H1 (cell line): ENCODE results near the gene MYO18A. TPM values are rescaled to one million over a fixed set of nuclear protein-coding genes. Genes with fewer than 3 reads are reported as not detected.

ENCODE experiments used
- CTCF ChIA-PET: fragments of 300-600 bp; sonication (Branson Sonifier 250); formaldehyde crosslinking; loops from one replicate; lab custom pipeline; 2021; ENCODE audit not compliant: partially characterized antibody; lab: Charles Lee
- POLR2A ChIA-PET: fragments of 300-600 bp; sonication (Branson Sonifier 250); formaldehyde crosslinking; loops from one replicate; lab custom pipeline; 2021; ENCODE audit warnings: inconsistent platforms; ENCODE audit not compliant: partially characterized antibody; lab: Charles Lee
- DNase-seq, 2 experiments: peaks; one replicate each; pipeline versions ENCODE4 v3.0.0 to v3.0.0-alpha.2; 2010 to 2022; ENCODE audit warnings: low spot score in 2 of 2, low read depth in 1 of 2, mixed read lengths in 1 of 2
- FAIRE-seq: peaks from 2 replicates; lab custom pipeline; 2011; peaks lifted over from hg19 to GRCh38; lab: Jason Lieb, UNC
- H2AFZ ChIP-seq: 2 replicates; pipeline ENCODE4 v1.8.1; 2012; ENCODE audit warnings: low read length, inconsistent platforms
- H2AK5ac ChIP-seq: 2 replicates; pipeline ENCODE4 v1.6.1; 2013; ENCODE audit warnings: low read depth, low read length
- H2BK120ac ChIP-seq: replicated peaks from 2 replicates; pipeline ENCODE3; 2013; ENCODE audit warnings: low read depth, low read length, inconsistent platforms
- H2BK12ac ChIP-seq: 2 replicates; pipeline ENCODE4 v1.6.1; 2013; ENCODE audit warnings: low read depth, low read length
- H2BK15ac ChIP-seq: 2 replicates; pipeline ENCODE4 v1.6.1; 2013; ENCODE audit warnings: low read length
- H2BK20ac ChIP-seq: 2 replicates; pipeline ENCODE4 v1.6.1; 2013; ENCODE audit warnings: low read length
- H2BK5ac ChIP-seq: 2 replicates; pipeline ENCODE4 v1.6.1; 2013; ENCODE audit warnings: low read depth, low read length
- H3K14ac ChIP-seq: 2 replicates; pipeline ENCODE4 v1.6.1; 2013; ENCODE audit warnings: inconsistent platforms; ENCODE audit not compliant: insufficient read length
- H3K18ac ChIP-seq: 2 replicates; pipeline ENCODE4 v1.6.1; 2013; ENCODE audit warnings: low read length; ENCODE audit errors: extremely low read depth
- H3K23ac ChIP-seq: 2 replicates; pipeline ENCODE4 v1.6.1; 2013; ENCODE audit warnings: inconsistent platforms; ENCODE audit not compliant: insufficient read length
- H3K23me2 ChIP-seq: 2 replicates; pipeline ENCODE4 v1.6.1; 2013; ENCODE audit warnings: low read depth, low read length
- H3K27ac ChIP-seq: 2 replicates; pipeline ENCODE4 v1.6.1; 2011; ENCODE audit warnings: low read depth, low read length, inconsistent platforms
- H3K27me3 ChIP-seq, 4 experiments: replicated peaks in 1 of 4; 1 replicate in 1 of 4; 2 replicates in 3 of 4; pipeline versions ENCODE4 v1.6.1 to v1.8.1; 2011 to 2013; ENCODE audit warnings: low read length in 3 of 4, mild to moderate bottlenecking in 3 of 4, inconsistent platforms in 2 of 4, mixed read lengths in 2 of 4, moderate library complexity in 1 of 4; ENCODE audit not compliant: control insufficient read depth in 3 of 4, insufficient read depth in 3 of 4; ENCODE audit errors: extremely low read depth in 1 of 4
- H3K36me3 ChIP-seq, 4 experiments: 2 replicates each; pipeline versions ENCODE4 v1.6.1 to v1.8.1; 2011 to 2013; ENCODE audit warnings: mild to moderate bottlenecking in 4 of 4, low read length in 3 of 4, moderate library complexity in 2 of 4, control low read depth in 1 of 4, inconsistent platforms in 1 of 4; ENCODE audit not compliant: insufficient read depth in 4 of 4, control insufficient read depth in 2 of 4
- H3K4ac ChIP-seq: replicated peaks from 2 replicates; pipeline ENCODE3; 2013; ENCODE audit warnings: low read length, low read depth, mixed read lengths, inconsistent platforms; ENCODE audit not compliant: insufficient read length
- H3K4me1 ChIP-seq, 4 experiments: replicated peaks in 1 of 4; 1 replicate in 1 of 4; 2 replicates in 3 of 4; pipeline versions ENCODE4 v1.6.1 to v1.8.1; 2011 to 2013; ENCODE audit warnings: low read length in 3 of 4, inconsistent platforms in 2 of 4, mixed read lengths in 1 of 4; ENCODE audit not compliant: insufficient read depth in 4 of 4, control insufficient read depth in 3 of 4
- H3K4me2 ChIP-seq, 2 experiments: 2 replicates each; pipeline versions ENCODE4 v1.6.1 to v1.8.1; 2011 to 2013; ENCODE audit warnings: low read depth in 2 of 2, low read length in 2 of 2, control low read depth in 1 of 2, inconsistent platforms in 1 of 2, mild to moderate bottlenecking in 1 of 2; ENCODE audit not compliant: insufficient read depth in 1 of 2
- H3K4me3 ChIP-seq, 4 experiments: fragments of 200-600, 300-600 bp in 1 of 4; sonication (generic), shearing (Covaris generic), sonication (Bioruptor Twin) in 1 of 4; 2 replicates each; pipeline versions ENCODE4 v1.5.1 to v1.8.1; 2011 to 2016; ENCODE audit warnings: low read length in 4 of 4, low read depth in 3 of 4, control low read depth in 2 of 4, inconsistent platforms in 2 of 4, mild to moderate bottlenecking in 2 of 4, mixed read lengths in 1 of 4, moderate library complexity in 1 of 4; ENCODE audit not compliant: insufficient read depth in 2 of 4; ENCODE audit errors: extremely low read depth in 1 of 4
- H3K56ac ChIP-seq: replicated peaks from 2 replicates; pipeline ENCODE3; 2013; ENCODE audit warnings: low read depth, mild to moderate bottlenecking, mixed read lengths, low read length, inconsistent platforms; ENCODE audit not compliant: insufficient read length
- H3K79me1 ChIP-seq: 2 replicates; pipeline ENCODE4 v1.6.1; 2013; ENCODE audit warnings: low read depth, low read length, control low read depth
- H3K79me2 ChIP-seq, 2 experiments: 2 replicates each; pipeline versions ENCODE4 v1.6.1 to v1.8.1; 2012 to 2013; ENCODE audit warnings: low read length in 2 of 2, mild to moderate bottlenecking in 2 of 2, inconsistent platforms in 1 of 2; ENCODE audit not compliant: insufficient read depth in 2 of 2, control insufficient read depth in 1 of 2
- H3K9ac ChIP-seq, 4 experiments: replicated peaks in 1 of 4; 1 replicate in 1 of 4; 2 replicates in 3 of 4; pipeline versions ENCODE4 v1.6.1 to v1.8.1; 2011 to 2013; ENCODE audit warnings: low read depth in 3 of 4, low read length in 3 of 4, control low read depth in 2 of 4, mild to moderate bottlenecking in 2 of 4, moderate library complexity in 2 of 4, inconsistent platforms in 1 of 4; ENCODE audit errors: extremely low read depth in 1 of 4
- H3K9me3 ChIP-seq, 2 experiments: 2 replicates each; pipeline versions ENCODE4 v1.6.1 to v1.8.1; 2012 to 2013; ENCODE audit warnings: mild to moderate bottlenecking in 2 of 2, moderate library complexity in 2 of 2, control low read depth in 1 of 2, inconsistent platforms in 1 of 2, low read depth in 1 of 2, low read length in 1 of 2, mixed read lengths in 1 of 2; ENCODE audit not compliant: insufficient read depth in 2 of 2
- H4K20me1 ChIP-seq, 2 experiments: replicated peaks in 1 of 2; 2 replicates each; pipeline versions ENCODE3 to v1.8.1; 2011 to 2013; ENCODE audit warnings: inconsistent platforms in 2 of 2, low read length in 2 of 2, mild to moderate bottlenecking in 1 of 2; ENCODE audit not compliant: insufficient read depth in 2 of 2, control insufficient read depth in 1 of 2
- H4K5ac ChIP-seq: 2 replicates; pipeline ENCODE4 v1.6.1; 2013; ENCODE audit warnings: low read length, low read depth, mixed read lengths, inconsistent platforms; ENCODE audit not compliant: insufficient read length
- H4K8ac ChIP-seq: 2 replicates; pipeline ENCODE4 v1.8.0; 2013; ENCODE audit warnings: mild to moderate bottlenecking, moderate library complexity, low read length, inconsistent platforms; ENCODE audit not compliant: insufficient read depth; ENCODE audit errors: extremely low read depth
- H4K91ac ChIP-seq: replicated peaks from 2 replicates; pipeline ENCODE3; 2013; ENCODE audit warnings: low read length, mixed read lengths, inconsistent platforms; ENCODE audit not compliant: insufficient read length
- FOSL1 ChIP-seq: IDR thresholded peaks from 2 replicates; pipeline ENCODE4 v1.6.1; 2011; ENCODE audit warnings: mild to moderate bottlenecking, low read depth, low read length, moderate library complexity; ENCODE audit not compliant: insufficient read depth
- HDAC6 ChIP-seq: IDR thresholded peaks from one replicate; pipeline ENCODE4 v1.7.1; 2012; ENCODE audit warnings: low read depth, mild to moderate bottlenecking, inconsistent platforms, low read length, moderate library complexity
- JUN ChIP-seq: IDR thresholded peaks from 2 replicates; pipeline ENCODE4 v1.6.1; 2011; ENCODE audit warnings: low read depth, mild to moderate bottlenecking, improper control_type of control experiment, low read length
- KDM1A ChIP-seq: fragments of 200-600, 300-600 bp; sonication (generic); IDR thresholded peaks from 2 replicates; pipeline ENCODE4 v1.7.1; 2016; ENCODE audit warnings: mild to moderate bottlenecking, low read length, borderline replicate concordance
- NANOG ChIP-seq: IDR thresholded peaks from 2 replicates; pipeline ENCODE4 v1.6.1; 2011; ENCODE audit warnings: low read length, low read depth, mild to moderate bottlenecking, inconsistent platforms; ENCODE audit not compliant: insufficient read depth, poor library complexity, severe bottlenecking
- POLR2A ChIP-seq, 2 experiments: IDR thresholded peaks; 1 replicate in 1 of 2; 2 replicates in 1 of 2; pipeline ENCODE4 v1.6.1; 2011; ENCODE audit warnings: low read depth in 2 of 2, low read length in 2 of 2, mild to moderate bottlenecking in 2 of 2; ENCODE audit errors: control extremely low read depth in 1 of 2
- SAP30 ChIP-seq: fragments of 300-600 bp; sonication (generic); IDR thresholded peaks from 2 replicates; pipeline ENCODE4 v1.7.1; 2012; ENCODE audit warnings: low read length, moderate library complexity, mild to moderate bottlenecking, inconsistent platforms; ENCODE audit not compliant: insufficient read depth, insufficient replicate concordance
- SIRT6 ChIP-seq: IDR thresholded peaks from one replicate; pipeline ENCODE4 v1.7.1; 2012; ENCODE audit warnings: low read length, inconsistent platforms
- TCF12 ChIP-seq: IDR thresholded peaks from 2 replicates; pipeline ENCODE4 v1.6.1; 2011; ENCODE audit warnings: low read depth, mild to moderate bottlenecking, low read length
- TEAD4 ChIP-seq: IDR thresholded peaks from 2 replicates; pipeline ENCODE4 v1.6.1; 2012; ENCODE audit warnings: low read depth, low read length, inconsistent platforms, mixed read lengths
- YY1 ChIP-seq: IDR thresholded peaks from 2 replicates; pipeline ENCODE4 v1.6.1; 2011; ENCODE audit warnings: low read depth, mild to moderate bottlenecking, low read length
- WGBS, 2 experiments: shearing (Covaris generic) in 1 of 2; methylation state at CpG; one replicate each; pipeline versions ENCODE4 v1.1.6 to v1.1.7; 2013 to 2015; ENCODE audit warnings: low lambda C conversion rate in 2 of 2, mixed read lengths in 2 of 2, inconsistent platforms in 1 of 2, low coverage in 1 of 2, missing lambda C conversion rate in 1 of 2; ENCODE audit not compliant: insufficient replicate concordance in 2 of 2, insufficient coverage in 1 of 2, insufficient read length in 1 of 2; ENCODE audit errors: extremely low coverage in 1 of 2, missing lambda C conversion rate in 1 of 2; 5-methylcytosine and 5-hydroxymethylcytosine counted together
- polyA plus RNA-seq, 7 experiments: library from polyadenylated mRNA; depleted of rRNA in 3 of 7; stranded (reverse) in 5 of 7; unstranded in 2 of 7; fragments of >200 nt in 5 of 7; fragments of 200-250 nt in 2 of 7; gene quantifications; 1 replicate in 5 of 7; 2 replicates in 1 of 7; 4 replicates in 1 of 7; pipeline versions ENCODE4 v1.2.1 to v1.2.3, GENCODE V29; 2011 to 2013; ENCODE audit warnings: missing spikeins in 2 of 7, mixed read lengths in 2 of 7
- total RNA-seq: library from RNA; stranded (reverse); fragmentation: NEBNext Ultra II Directional; extraction: Animal tissue kit (Norgen Biotek cat#: 25700); gene quantifications from 2 replicates; pipeline ENCODE4 v1.2.1, GENCODE V29; 2021

Gene MYO18A
- total and polyA plus RNA-seq, 2 of the 8 experiments (the other 6 are each of a cell fraction or from before 2014, with no cell fraction given): 7.6 to 43.8 TPM

GRCh38 chr17:29177871-29178749, 2.1 kb downstream of the MYO18A start:
- no peak overlapping the region for H3K56ac ChIP-seq
- DNase-seq (no peak), FAIRE-seq (no peak)
- peaks cover 13% of the 10 kb centered on the region; the same call in 1 of the 2 replicates for H3K23me2 ChIP-seq
- peak overlapping the region; percentile 64 for H2BK12ac ChIP-seq
- H3K9me3 ChIP-seq: no peaks in the 10 kb centered on the region
- H3K36me3 ChIP-seq: no peaks in the 10 kb centered on the region
- H3K4me1 ChIP-seq: peaks cover 6 to 30% (median 16%) of the 10 kb centered on the region in 4 experiments
- peak overlapping the region; percentile 85 to 90 for H3K4me2 ChIP-seq
- peaks cover 0 to 16% of the 10 kb centered on the region in 2 experiments; a peak in 2 of 4 replicates for H3K79me2 ChIP-seq
- peak overlapping the region; percentile 11 for H3K18ac ChIP-seq
- H4K20me1 ChIP-seq: no peaks in the 10 kb centered on the region
- peak overlapping the region; percentile 41 to 70 (median 63); a peak in 7 of 8 replicates for H3K4me3 ChIP-seq
- peaks cover 0 to 10% (median 5%) of the 10 kb centered on the region in 4 experiments; a peak in 3 of 7 replicates for H3K27me3 ChIP-seq
- H3K27ac ChIP-seq: no peak overlapping the region
- H4K5ac ChIP-seq: peak overlapping the region; percentile 18
- H2BK20ac ChIP-seq: peak overlapping the region; percentile 75; the same call in 1 of the 2 replicates
- ChIA-PET POLR2A (interaction anchor here (1.0 to 5.3 kb wide), 7 partner anchors 13 to 135 kb away, joined by 3 to 34 read pairs (median 8); partner anchors contain the start of gene PIPOX), CTCF (interaction anchor here (0.7 to 42.5 kb wide), 10 partner anchors 12 to 97 kb away, joined by 3 to 731 read pairs (median 17); no protein-coding TSS in a partner anchor)
- H4K91ac ChIP-seq: peak overlapping the region; percentile 93
- no peak overlapping the region for H3K23ac ChIP-seq
- no peak overlapping the region for H3K14ac ChIP-seq
- peak overlapping the region; percentile 70 for H3K4ac ChIP-seq
- peak overlapping the region; percentile 36 for H2BK5ac ChIP-seq
- WGBS, 2 experiments: 81% methylated on average over 3 of the region's 4 CpGs; no CpG with 5 or more reads in 1 of the 2 experiments
- peaks cover 3% of the 10 kb centered on the region; the same call in 1 of the 2 replicates for H3K79me1 ChIP-seq
- H2AK5ac ChIP-seq: peak overlapping the region; percentile 59; the same call in 1 of the 2 replicates
- H2BK15ac ChIP-seq: 0 out of 2 replicates have a peak overlapping the region, but pooled peaks have one; percentile 7
- H2AFZ ChIP-seq: no peak overlapping the region
- peak overlapping the region in 1 of 4 experiments; percentile 50; a peak in 2 of 7 replicates for H3K9ac ChIP-seq
- no peak overlapping the region for H4K8ac ChIP-seq
- H2BK120ac ChIP-seq: no peak overlapping the region
- TF ChIP-seq JUN (no peak), NANOG (no peak), TEAD4 (no peak), POLR2A (IDR thresholded peaks at IDR 0.05; ENCODE audit: control extremely low read depth in 1 of 2, low read depth in 2 of 2, low read length in 2 of 2) (no peak), SAP30 (no peak), YY1 (no peak), HDAC6 (no peak), KDM1A (no peak), FOSL1 (no peak), SIRT6 (no peak), TCF12 (no peak)
